T-cell (primary cell): ENCODE data around the gene SERPINA6. TPM values are rescaled to one million over a fixed set of nuclear protein-coding genes. Genes with fewer than 3 reads are reported as not detected.

ENCODE experiments used
- ATAC-seq, 4 experiments: fragments of 200-7000 bp in 3 of 4; fragments of 150-1000 bp in 1 of 4; cut with Tn5 transposase; replicated peaks in 1 of 4; 1 replicate in 3 of 4; 2 replicates in 1 of 4; pipeline ENCODE4 v1.10.0; 2021; ENCODE audit warnings: moderate library complexity in 3 of 4, mild to moderate bottlenecking in 2 of 4, moderate number of reproducible peaks in 1 of 4
- CTCF ChIA-PET, 2 donors: fragments of 300-600 bp; sonication (Branson Sonifier 250); formaldehyde crosslinking; loops; one replicate each; lab custom pipeline; 2022; ENCODE audit warnings: antibody characterized with exemption in 2 of 2; lab: Charles Lee
- POLR2A ChIA-PET, 2 donors: fragments of 300-600 bp; sonication (Branson Sonifier 250); formaldehyde crosslinking; loops; one replicate each; lab custom pipeline; 2022; ENCODE audit warnings: antibody characterized with exemption in 2 of 2; lab: Charles Lee
- DNase-seq, 35 experiments: peaks; one replicate each; pipeline versions ENCODE4 v3.0.0 to v3.0.0-alpha.2; 2013 to 2023
- H3K27ac ChIP-seq: one replicate; pipeline ENCODE4 v1.5.1; 2013; ENCODE audit warnings: low read length
- H3K27me3 ChIP-seq, 2 experiments: replicated peaks in 1 of 2; 1 replicate in 1 of 2; 2 replicates in 1 of 2; pipeline versions ENCODE4 v1.6.1 to v1.7.0; 2013; ENCODE audit warnings: low read length in 1 of 2, mixed read lengths in 1 of 2; ENCODE audit not compliant: control insufficient read depth in 2 of 2, insufficient read depth in 2 of 2; ENCODE audit errors: extremely low read depth in 1 of 2
- H3K36me3 ChIP-seq, 2 donors: 1 replicate in 1 of 2; 2 replicates in 1 of 2; pipeline versions ENCODE4 v1.6.1 to v1.7.0; 2013; ENCODE audit warnings: low read length in 1 of 2; ENCODE audit not compliant: control insufficient read depth in 2 of 2, insufficient read depth in 1 of 2; ENCODE audit errors: extremely low read depth in 1 of 2
- H3K4me1 ChIP-seq, 2 experiments: 1 replicate in 1 of 2; 2 replicates in 1 of 2; pipeline versions ENCODE4 v1.6.1 to v1.7.0; 2013; ENCODE audit warnings: low read length in 2 of 2, mixed read lengths in 1 of 2; ENCODE audit not compliant: insufficient read depth in 2 of 2, control insufficient read depth in 1 of 2; ENCODE audit errors: extremely low read depth in 1 of 2
- H3K4me3 ChIP-seq, 2 donors: 1 replicate in 1 of 2; 2 replicates in 1 of 2; pipeline versions ENCODE4 v1.5.1 to v1.7.0; 2013; ENCODE audit warnings: mild to moderate bottlenecking in 2 of 2, low read length in 1 of 2, moderate library complexity in 1 of 2; ENCODE audit not compliant: control insufficient read depth in 1 of 2; ENCODE audit errors: extremely low read depth in 1 of 2
- H3K9me3 ChIP-seq: 2 replicates; pipeline ENCODE4 v1.7.0; 2013
- H3K27ac Mint-ChIP-seq, 2 donors: one replicate each; pipeline ENCODE4 v1.8.0; 2020 to 2021; ENCODE audit warnings: mild to moderate bottlenecking in 2 of 2, mixed read lengths in 2 of 2
- H3K27me3 Mint-ChIP-seq, 2 donors: one replicate each; pipeline ENCODE4 v1.8.0; 2021 to 2022; ENCODE audit warnings: mixed read lengths in 2 of 2
- H3K36me3 Mint-ChIP-seq: one replicate; pipeline ENCODE4 v1.8.0; 2021; ENCODE audit warnings: mixed read lengths
- H3K4me1 Mint-ChIP-seq, 3 donors: one replicate each; pipeline ENCODE4 v1.8.0; 2020 to 2022; ENCODE audit warnings: mixed read lengths in 3 of 3, mild to moderate bottlenecking in 1 of 3
- H3K4me3 Mint-ChIP-seq, 3 donors: one replicate each; pipeline ENCODE4 v1.8.0; 2020 to 2022; ENCODE audit warnings: mild to moderate bottlenecking in 3 of 3, mixed read lengths in 3 of 3, moderate library complexity in 3 of 3
- H3K9me3 Mint-ChIP-seq, 3 donors: one replicate each; pipeline ENCODE4 v1.8.0; 2020 to 2022; ENCODE audit warnings: mixed read lengths in 3 of 3
- WGBS: methylation state at CpG from one replicate; pipeline ENCODE4 v1.1.5; 2013; ENCODE audit warnings: missing lambda C conversion rate; ENCODE audit not compliant: insufficient coverage; 5-methylcytosine and 5-hydroxymethylcytosine counted together
- total RNA-seq, 35 experiments: library from RNA in 6 of 35; stranded (reverse) in 6 of 35; fragments of 120-200 nt in 1 of 35; gene quantifications; one replicate each; pipeline versions ENCODE4 v1.2.1 to v1.2.4 and lab custom pipeline; 2013 to 2026

Gene SERPINA6
- total RNA-seq, 5 donors from 2014 or later (not counting 1 experiment from before 2014, with no cell fraction given), result not detected

GRCh38 chr14:94338023-94338422 is 14.9 kb upstream of the SERPINA6 start:
- no peak overlapping the region for H3K4me3 Mint-ChIP-seq
- ChIA-PET CTCF (no interaction called here), POLR2A (no interaction called here)
- H3K36me3 Mint-ChIP-seq, result no peaks in the 10 kb centered on the region
- H3K4me1 Mint-ChIP-seq, result peaks cover 0 to 2% (median 0%) of the 10 kb centered on the region in 3 donors
- WGBS, result no CpG with 5 or more reads among the region's 2 CpGs
- Histone ChIP-seq H3K4me3 (no peak overlapping the region), H3K27me3 (no peaks in the 10 kb centered on the region), H3K9me3 (no peaks in the 10 kb centered on the region), H3K36me3 (no peaks in the 10 kb centered on the region), H3K4me1 (no peaks in the 10 kb centered on the region), H3K27ac (no peak overlapping the region)
- no peak for ATAC-seq
- peaks cover 32 to 38% of the 10 kb centered on the region in 2 donors for H3K27me3 Mint-ChIP-seq
- H3K9me3 Mint-ChIP-seq, result peaks cover 0 to 15% (median 0%) of the 10 kb centered on the region in 3 donors
- no peak overlapping the region for H3K27ac Mint-ChIP-seq
- DNase-seq, result no peak

DNA sequence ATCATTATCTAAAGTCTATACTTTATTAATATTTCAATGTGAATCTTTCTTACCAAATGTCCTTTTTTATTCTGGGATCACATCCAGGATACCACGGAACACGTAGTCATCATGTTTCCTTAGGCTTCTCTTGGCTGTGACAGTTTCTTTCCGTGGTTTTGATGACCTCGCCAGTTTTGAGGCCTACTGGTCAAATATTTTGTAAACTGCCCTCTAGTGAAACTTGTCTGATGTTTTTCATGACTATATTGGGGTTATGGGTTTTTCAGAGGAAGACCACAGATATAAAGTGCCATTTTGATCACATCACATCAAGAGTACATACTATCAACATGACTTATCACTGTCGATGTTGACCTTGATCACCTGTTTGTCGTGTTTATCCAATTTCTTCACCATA is 14.1 kb upstream of the SERPINA6 start:
- Mint-ChIP-seq H3K27me3 (peaks cover 32 to 34% of the 10 kb centered on the region in 2 donors), H3K9me3 (peaks cover 0 to 15% (median 0%) of the 10 kb centered on the region in 3 donors)
- 100% methylated on average over 2 of the region's 6 CpGs for WGBS

GRCh38 chr14:94334872-94335271 is 11.7 kb upstream of the SERPINA6 start:
- WGBS, result 80% methylated on average over 1 of the region's 4 CpGs
- Mint-ChIP-seq H3K27me3 (peaks cover 12 to 19% of the 10 kb centered on the region in 2 donors), H3K4me3 (no peak overlapping the region), H3K9me3 (no peaks in the 10 kb centered on the region), H3K27ac (no peak overlapping the region), H3K4me1 (no peaks in the 10 kb centered on the region), H3K36me3 (no peaks in the 10 kb centered on the region)
- no peak overlapping the region for H3K27ac ChIP-seq
- no peak overlapping the region for H3K4me3 ChIP-seq
- ATAC-seq (no peak), DNase-seq (no peak)
- POLR2A ChIA-PET, result no interaction called here
- no peaks in the 10 kb centered on the region for H3K4me1 ChIP-seq
- H3K9me3 ChIP-seq, result no peaks in the 10 kb centered on the region
- no peaks in the 10 kb centered on the region for H3K36me3 ChIP-seq
- CTCF ChIA-PET, result no interaction called here
- H3K27me3 ChIP-seq, result peaks cover 0 to 13% of the 10 kb centered on the region in 2 experiments

More for the DNA sequence above, 14.1 kb upstream of the SERPINA6 start:
- Mint-ChIP-seq H3K27ac (no peak overlapping the region), H3K36me3 (no peaks in the 10 kb centered on the region), H3K4me1 (peaks cover 0 to 2% (median 0%) of the 10 kb centered on the region in 3 donors), H3K4me3 (no peak overlapping the region)
- Histone ChIP-seq H3K27ac (no peak overlapping the region), H3K27me3 (no peaks in the 10 kb centered on the region), H3K4me1 (no peaks in the 10 kb centered on the region), H3K4me3 (no peak overlapping the region), H3K36me3 (no peaks in the 10 kb centered on the region), H3K9me3 (no peaks in the 10 kb centered on the region)
- CTCF ChIA-PET, result no interaction called here
- POLR2A ChIA-PET, result no interaction called here
- DNase-seq (no peak), ATAC-seq (no peak)

DNA sequence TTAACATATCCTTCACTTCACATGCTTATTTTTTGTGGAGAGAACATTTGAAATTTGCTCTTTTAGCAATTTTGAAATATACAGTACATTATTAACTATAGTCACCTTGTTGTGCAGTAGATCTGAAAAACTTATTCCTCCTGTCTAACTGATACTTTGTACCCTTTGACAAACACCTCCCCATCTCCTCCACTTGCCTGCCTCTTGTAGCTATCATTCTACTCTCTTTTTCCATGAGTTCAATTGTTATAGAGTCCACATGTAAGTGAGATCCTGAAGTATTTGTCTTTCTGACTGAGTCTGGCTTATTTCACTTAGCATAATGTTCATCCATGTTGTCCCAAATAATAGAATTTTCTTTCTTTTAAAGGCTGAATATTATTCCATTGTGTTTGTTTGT is 9.5 kb upstream of the SERPINA6 start:
- POLR2A ChIA-PET, result no interaction called here

GRCh38 chr14:94332063-94332583 is 9.0 kb upstream of the SERPINA6 start:
- WGBS, result 43% methylated on average over 3 of the region's 7 CpGs
- Mint-ChIP-seq H3K36me3 (no peaks in the 10 kb centered on the region), H3K27ac (no peak overlapping the region), H3K4me3 (no peak overlapping the region), H3K27me3 (peaks cover 4 to 19% of the 10 kb centered on the region in 2 donors), H3K4me1 (no peaks in the 10 kb centered on the region), H3K9me3 (peaks cover 0 to 2% (median 0%) of the 10 kb centered on the region in 3 donors)
- no peak overlapping the region for H3K4me3 ChIP-seq
- H3K27ac ChIP-seq, result no peak overlapping the region
- DNase-seq, result no peak
- no peaks in the 10 kb centered on the region for H3K4me1 ChIP-seq
- POLR2A ChIA-PET, result no interaction called here
- peaks cover 0 to 13% of the 10 kb centered on the region in 2 experiments for H3K27me3 ChIP-seq
- no peak for ATAC-seq
- CTCF ChIA-PET, result no interaction called here
- no peaks in the 10 kb centered on the region for H3K36me3 ChIP-seq
- H3K9me3 ChIP-seq, result no peaks in the 10 kb centered on the region

More for the DNA sequence above, 9.5 kb upstream of the SERPINA6 start:
- H3K4me3 ChIP-seq, result no peak overlapping the region
- peaks cover 0 to 13% of the 10 kb centered on the region in 2 experiments for H3K27me3 ChIP-seq
- H3K27ac ChIP-seq, result no peak overlapping the region
- no peak for ATAC-seq
- CTCF ChIA-PET, result no interaction called here
- no peaks in the 10 kb centered on the region for H3K36me3 Mint-ChIP-seq
- peaks cover 0 to 2% (median 0%) of the 10 kb centered on the region in 3 donors for H3K9me3 Mint-ChIP-seq
- no peak overlapping the region for H3K27ac Mint-ChIP-seq
- no peaks in the 10 kb centered on the region for H3K36me3 ChIP-seq
- H3K4me3 Mint-ChIP-seq, result no peak overlapping the region
- no peaks in the 10 kb centered on the region for H3K4me1 Mint-ChIP-seq
- H3K27me3 Mint-ChIP-seq, result peaks cover 4 to 19% of the 10 kb centered on the region in 2 donors
- H3K9me3 ChIP-seq, result no peaks in the 10 kb centered on the region
- DNase-seq, result no peak
- no peaks in the 10 kb centered on the region for H3K4me1 ChIP-seq

GRCh38 chr14:94331462-94331861 is 8.3 kb upstream of the SERPINA6 start:
- DNase-seq, result no peak
- peaks cover 4 to 19% of the 10 kb centered on the region in 2 donors for H3K27me3 Mint-ChIP-seq
- Histone ChIP-seq H3K4me3 (no peak overlapping the region), H3K27ac (no peak overlapping the region), H3K4me1 (no peaks in the 10 kb centered on the region), H3K36me3 (no peaks in the 10 kb centered on the region), H3K9me3 (no peaks in the 10 kb centered on the region), H3K27me3 (peaks cover 0 to 13% of the 10 kb centered on the region in 2 experiments)
- WGBS, result 87% methylated on average over 5 of the region's 5 CpGs
- H3K4me1 Mint-ChIP-seq, result no peaks in the 10 kb centered on the region
- H3K36me3 Mint-ChIP-seq, result no peaks in the 10 kb centered on the region
- ChIA-PET CTCF (no interaction called here), POLR2A (no interaction called here)
- no peak overlapping the region for H3K4me3 Mint-ChIP-seq
- peaks cover 0 to 2% (median 0%) of the 10 kb centered on the region in 3 donors for H3K9me3 Mint-ChIP-seq
- ATAC-seq, result no peak
- no peak overlapping the region for H3K27ac Mint-ChIP-seq
